ENCODE data around the gene SMO.

SMO gene

GRCh38 chr7:129188372-129188891, at the start of gene SMO:
TSS of gene SMO (plus strand) at chr7:129188633. CDS start at chr7:129189152, 519 bp downstream.
- no peak for DNase-seq (ENCODE audit: low read depth, low spot score)

- no peak for DNase-seq (ENCODE audit: low read depth, low spot score)
Observed at GRCh38 chr7:129143724-129144094, 44.7 kb upstream of the SMO start.

GRCh38 chr7:129144095-129144833, 44.2 kb upstream of the SMO start, which contains the start of gene TSPAN33:
TSS of gene TSPAN33 (plus strand) at chr7:129144707. CDS start at chr7:129144981, 274 bp downstream.
- DNase-seq (ENCODE audit: low read depth, low spot score): peak; percentile 68

GRCh38 chr7:129144834-129145668, 43.4 kb upstream of the SMO start:
- no peak for DNase-seq (ENCODE audit: low read depth, low spot score)

GRCh38 chr7:129146237-129146979, 42.0 kb upstream of the SMO start:
- no peak for DNase-seq (ENCODE audit: low read depth, low spot score)

GRCh38 chr7:129147731-129148130, 40.7 kb upstream of the SMO start:
- DNase-seq (ENCODE audit: low read depth, low spot score): no peak

GRCh38 chr7:129149511-129149910, 38.9 kb upstream of the SMO start:
- DNase-seq (ENCODE audit: low read depth, low spot score): no peak

- no peak for DNase-seq (ENCODE audit: low read depth, low spot score)
Observed at GRCh38 chr7:129150199-129150996, 38.0 kb upstream of the SMO start.

- no peak for DNase-seq (ENCODE audit: low read depth, low spot score)
Observed at GRCh38 chr7:129157651-129158050, 30.8 kb upstream of the SMO start.

GRCh38 chr7:129159539-129159938, 28.9 kb upstream of the SMO start:
- DNase-seq (ENCODE audit: low read depth, low spot score): no peak

GRCh38 chr7:129160161-129160905, 28.1 kb upstream of the SMO start:
- DNase-seq (ENCODE audit: low read depth, low spot score): no peak

- DNase-seq (ENCODE audit: low read depth, low spot score): no peak
Observed at GRCh38 chr7:129161524-129162225, 26.8 kb upstream of the SMO start.

GRCh38 chr7:129162732-129163131, 25.7 kb upstream of the SMO start:
- DNase-seq (ENCODE audit: low read depth, low spot score): no peak

GRCh38 chr7:129163875-129164544, 24.4 kb upstream of the SMO start:
- DNase-seq (ENCODE audit: low read depth, low spot score): no peak

GRCh38 chr7:129166745-129167144, 21.7 kb upstream of the SMO start:
- no peak for DNase-seq (ENCODE audit: low read depth, low spot score)

- DNase-seq (ENCODE audit: low read depth, low spot score): no peak
Observed at GRCh38 chr7:129167817-129168216, 20.6 kb upstream of the SMO start.

- no peak for DNase-seq (ENCODE audit: low read depth, low spot score)
Observed at GRCh38 chr7:129168231-129169021, 20.0 kb upstream of the SMO start.

GRCh38 chr7:129169171-129169671, 19.2 kb upstream of the SMO start:
- no peak for DNase-seq (ENCODE audit: low read depth, low spot score)

All from iPS DF 19.7 (cell line).